Uterus (tissue), 4 donors: Measurements from ENCODE around the gene NEBL. TPM values are rescaled to one million over a fixed set of nuclear protein-coding genes. Genes with fewer than 3 reads are reported as not detected.

Source experiments
- DNase-seq, 2 donors: peaks; one replicate each; pipeline ENCODE4 v3.0.0-alpha.2; 2019 to 2020
- H3K27ac ChIP-seq, 2 donors: fragments of 200-600 bp; sonication (generic); 1 replicate in 1 of 2; 2 replicates in 1 of 2; pipeline ENCODE4 v1.5.1; 2016 to 2018
- H3K27me3 ChIP-seq, 2 donors: fragments of 200-600 bp; sonication (generic); one replicate each; pipeline ENCODE4 v1.5.1; 2018 to 2019; ENCODE audit warnings: control low read depth in 1 of 2
- H3K36me3 ChIP-seq, 2 donors: fragments of 200-600 bp; sonication (generic); one replicate each; pipeline ENCODE4 v1.5.1; 2019; ENCODE audit warnings: control low read depth in 1 of 2
- H3K4me1 ChIP-seq, 2 donors: fragments of 200-600 bp; sonication (generic); one replicate each; pipeline ENCODE4 v1.5.1; 2018 to 2019; ENCODE audit warnings: control low read depth in 1 of 2
- H3K4me3 ChIP-seq, 2 donors: fragments of 200-600 bp; sonication (generic); 1 replicate in 1 of 2; 2 replicates in 1 of 2; pipeline ENCODE4 v1.5.1; 2018 to 2019; ENCODE audit warnings: mild to moderate bottlenecking in 1 of 2
- H3K9me3 ChIP-seq, 2 donors: fragments of 200-600 bp; sonication (generic); one replicate each; pipeline ENCODE4 v1.5.1; 2019; ENCODE audit warnings: control low read depth in 1 of 2
- CTCF ChIP-seq, 4 experiments: fragments of 200-600 bp in 2 of 4; fragments of 450-650 bp in 2 of 4; sonication (generic) in 2 of 4; IDR thresholded peaks; one replicate each; pipeline ENCODE4 v1.5.1; 2016 to 2019; ENCODE audit warnings: antibody characterized with exemption in 4 of 4, mild to moderate bottlenecking in 2 of 4, moderate library complexity in 1 of 4
- POLR2A ChIP-seq, 2 donors: fragments of 450-650 bp; IDR thresholded peaks; one replicate each; pipeline ENCODE4 v1.6.1; 2016; ENCODE audit warnings: antibody characterized with exemption in 2 of 2, mild to moderate bottlenecking in 1 of 2, moderate library complexity in 1 of 2
- intact Hi-C: fragments of 100-400 bp; cut with DNase I; formaldehyde crosslinking; loops from one replicate; pipeline ENCODE4 v1.15.1; 2023; ENCODE audit warnings: low total_unique reads
- total RNA-seq, 4 donors: library from RNA; depleted of rRNA in 3 of 4; stranded (reverse); fragments of >200 nt in 3 of 4; gene quantifications; one replicate each; pipeline versions ENCODE4 v1.1.0 to v1.2.4, GENCODE V29; 2014 to 2023
- donor health status: DM: yes; HTN: yes; CAD: no.

NEBL gene
- total RNA-seq, 4 donors from 2014 or later, result 0.26 to 22.2 (median 1.6) TPM

GRCh38 chr10:20863008-20863407, 34.1 kb downstream of the NEBL start:
- intact Hi-C loops, result no loop called here
- Histone ChIP-seq H3K4me1 (no peaks in the 10 kb centered on the region), H3K4me3 (no peak overlapping the region), H3K27ac (no peak overlapping the region), H3K36me3 (no peaks in the 10 kb centered on the region), H3K9me3 (no peaks in the 10 kb centered on the region), H3K27me3 (no peaks in the 10 kb centered on the region)
- DNase-seq, result no peak
- TF ChIP-seq CTCF (IDR thresholded peaks at IDR 0.05) (no peak), POLR2A (IDR thresholded peaks at IDR 0.05) (no peak)

- Histone ChIP-seq H3K9me3 (no peaks in the 10 kb centered on the region), H3K36me3 (no peaks in the 10 kb centered on the region), H3K4me3 (no peak overlapping the region), H3K4me1 (no peaks in the 10 kb centered on the region), H3K27ac (no peak overlapping the region), H3K27me3 (no peaks in the 10 kb centered on the region)
- no peak for DNase-seq
- TF ChIP-seq CTCF (IDR thresholded peaks at IDR 0.05) (peak in 1 of 4 experiments; percentile 14), POLR2A (IDR thresholded peaks at IDR 0.05) (no peak)
- intact Hi-C loops, result no loop called here
Measured at GRCh38 chr10:20858292-20859124, 38.6 kb downstream of the NEBL start.

- Histone ChIP-seq H3K27me3 (no peaks in the 10 kb centered on the region), H3K4me3 (no peak overlapping the region), H3K36me3 (no peaks in the 10 kb centered on the region), H3K4me1 (no peaks in the 10 kb centered on the region), H3K27ac (no peak overlapping the region), H3K9me3 (no peaks in the 10 kb centered on the region)
- DNase-seq, result no peak
- TF ChIP-seq CTCF (IDR thresholded peaks at IDR 0.05), result no peak
- TF ChIP-seq POLR2A (IDR thresholded peaks at IDR 0.05), result no peak
- intact Hi-C loops, result no loop called here
Measured at GRCh38 chr10:20856484-20856883, 40.6 kb downstream of the NEBL start.

- no peaks in the 10 kb centered on the region for H3K36me3 ChIP-seq
- H3K27ac ChIP-seq, result no peak overlapping the region
- intact Hi-C loops, result no loop called here
- peak; percentile 12 to 43 (median 32) for TF ChIP-seq CTCF (IDR thresholded peaks at IDR 0.05)
- no peak for TF ChIP-seq POLR2A (IDR thresholded peaks at IDR 0.05)
- no peaks in the 10 kb centered on the region for H3K4me1 ChIP-seq
- H3K9me3 ChIP-seq, result no peaks in the 10 kb centered on the region
- H3K4me3 ChIP-seq, result no peak overlapping the region
- no peaks in the 10 kb centered on the region for H3K27me3 ChIP-seq
- no peak for DNase-seq
Measured at GRCh38 chr10:20855398-20856038, 41.6 kb downstream of the NEBL start.

- Histone ChIP-seq H3K9me3 (no peaks in the 10 kb centered on the region), H3K27me3 (no peaks in the 10 kb centered on the region), H3K36me3 (no peaks in the 10 kb centered on the region), H3K4me1 (no peaks in the 10 kb centered on the region), H3K4me3 (no peak overlapping the region), H3K27ac (no peak overlapping the region)
- intact Hi-C loops, result no loop called here
- no peak for DNase-seq
- TF ChIP-seq POLR2A (IDR thresholded peaks at IDR 0.05), result no peak
- TF ChIP-seq CTCF (IDR thresholded peaks at IDR 0.05), result no peak
Measured at GRCh38 chr10:20853276-20853675, 43.8 kb downstream of the NEBL start.
